Stimulated activated memory B cell treated with anti-CD40 and anti-IgM and Interleukin-4, amounts not matched to agents 10 μg/mL and 1 μg/mL and 100 μg/mL, for 72 hours (primary cell): Measurements from ENCODE around the gene SLCO2A1.

Experiments used
- ATAC-seq: fragments of 150-1000 bp; cut with Tn5 transposase; 2 replicates; pipeline ENCODE4 v1.10.0; 2021
- H3K27ac Mint-ChIP-seq: one replicate; pipeline ENCODE4 v1.8.0; 2022; ENCODE audit warnings: mild to moderate bottlenecking, mixed read lengths
- H3K27me3 Mint-ChIP-seq: one replicate; pipeline ENCODE4 v1.8.0; 2022; ENCODE audit warnings: mixed read lengths
- H3K36me3 Mint-ChIP-seq: one replicate; pipeline ENCODE4 v1.8.0; 2022; ENCODE audit warnings: mixed read lengths
- H3K4me1 Mint-ChIP-seq: one replicate; pipeline ENCODE4 v1.8.0; 2022; ENCODE audit warnings: mixed read lengths
- H3K4me3 Mint-ChIP-seq: one replicate; pipeline ENCODE4 v1.8.0; 2022; ENCODE audit warnings: mild to moderate bottlenecking, moderate library complexity, mixed read lengths
- H3K9me3 Mint-ChIP-seq: one replicate; pipeline ENCODE4 v1.8.0; 2022; ENCODE audit warnings: mixed read lengths

The SLCO2A1 gene

GRCh38 chr3:133893683-133894352 is 135.9 kb downstream of the SLCO2A1 start:
- Mint-ChIP-seq H3K36me3 (no peaks in the 10 kb centered on the region), H3K4me3 (no peak overlapping the region), H3K27me3 (peaks cover 74% of the 10 kb centered on the region), H3K27ac (no peak overlapping the region), H3K9me3 (no peaks in the 10 kb centered on the region), H3K4me1 (no peaks in the 10 kb centered on the region)
- ATAC-seq = no peak

GRCh38 chr3:133892541-133893231 is 137.0 kb downstream of the SLCO2A1 start:
- no peak for ATAC-seq
- Mint-ChIP-seq H3K27me3 (peaks cover 74% of the 10 kb centered on the region), H3K36me3 (no peaks in the 10 kb centered on the region), H3K27ac (no peak overlapping the region), H3K9me3 (no peaks in the 10 kb centered on the region), H3K4me1 (no peaks in the 10 kb centered on the region), H3K4me3 (no peak overlapping the region)

GRCh38 chr3:133891662-133892378 is 137.9 kb downstream of the SLCO2A1 start:
- H3K27me3 Mint-ChIP-seq = peaks cover 65% of the 10 kb centered on the region
- ATAC-seq = no peak
- H3K9me3 Mint-ChIP-seq = no peaks in the 10 kb centered on the region
- H3K4me1 Mint-ChIP-seq = no peaks in the 10 kb centered on the region
- H3K27ac Mint-ChIP-seq = no peak overlapping the region
- H3K4me3 Mint-ChIP-seq = no peak overlapping the region
- no peaks in the 10 kb centered on the region for H3K36me3 Mint-ChIP-seq

GRCh38 chr3:133890972-133891644 is 138.6 kb downstream of the SLCO2A1 start:
- H3K27me3 Mint-ChIP-seq = peaks cover 63% of the 10 kb centered on the region
- H3K27ac Mint-ChIP-seq = no peak overlapping the region
- H3K36me3 Mint-ChIP-seq = no peaks in the 10 kb centered on the region
- no peaks in the 10 kb centered on the region for H3K9me3 Mint-ChIP-seq
- no peak for ATAC-seq
- H3K4me1 Mint-ChIP-seq = no peaks in the 10 kb centered on the region
- no peak overlapping the region for H3K4me3 Mint-ChIP-seq

GRCh38 chr3:133890037-133890436 is 139.7 kb downstream of the SLCO2A1 start:
- no peak overlapping the region for H3K4me3 Mint-ChIP-seq
- no peak for ATAC-seq
- H3K36me3 Mint-ChIP-seq = no peaks in the 10 kb centered on the region
- no peak overlapping the region for H3K27ac Mint-ChIP-seq
- no peaks in the 10 kb centered on the region for H3K4me1 Mint-ChIP-seq
- peaks cover 63% of the 10 kb centered on the region for H3K27me3 Mint-ChIP-seq
- H3K9me3 Mint-ChIP-seq = no peaks in the 10 kb centered on the region

- Mint-ChIP-seq H3K4me3 (no peak overlapping the region), H3K27ac (no peak overlapping the region), H3K27me3 (peaks cover 63% of the 10 kb centered on the region), H3K4me1 (no peaks in the 10 kb centered on the region), H3K9me3 (no peaks in the 10 kb centered on the region), H3K36me3 (no peaks in the 10 kb centered on the region)
- ATAC-seq = no peak
These were observed 140.9 kb downstream of the SLCO2A1 start for GRCh38 chr3:133888726-133889340.

- H3K9me3 Mint-ChIP-seq = no peaks in the 10 kb centered on the region
- no peaks in the 10 kb centered on the region for H3K4me1 Mint-ChIP-seq
- no peak overlapping the region for H3K4me3 Mint-ChIP-seq
- peaks cover 60% of the 10 kb centered on the region for H3K27me3 Mint-ChIP-seq
- no peak for ATAC-seq
- no peak overlapping the region for H3K27ac Mint-ChIP-seq
- no peaks in the 10 kb centered on the region for H3K36me3 Mint-ChIP-seq
These were observed 141.7 kb downstream of the SLCO2A1 start for GRCh38 chr3:133887803-133888703.

GRCh38 chr3:133887074-133887802 is 142.5 kb downstream of the SLCO2A1 start:
- Mint-ChIP-seq H3K27ac (no peak overlapping the region), H3K9me3 (no peaks in the 10 kb centered on the region), H3K4me3 (no peak overlapping the region), H3K36me3 (no peaks in the 10 kb centered on the region), H3K4me1 (no peaks in the 10 kb centered on the region), H3K27me3 (peaks cover 51% of the 10 kb centered on the region)
- no peak for ATAC-seq

GRCh38 chr3:133886031-133886722 is 143.5 kb downstream of the SLCO2A1 start:
- no peak for ATAC-seq
- no peaks in the 10 kb centered on the region for H3K36me3 Mint-ChIP-seq
- H3K4me3 Mint-ChIP-seq = no peak overlapping the region
- no peaks in the 10 kb centered on the region for H3K4me1 Mint-ChIP-seq
- H3K9me3 Mint-ChIP-seq = no peaks in the 10 kb centered on the region
- peaks cover 41% of the 10 kb centered on the region for H3K27me3 Mint-ChIP-seq
- H3K27ac Mint-ChIP-seq = no peak overlapping the region

- H3K4me3 Mint-ChIP-seq = no peak overlapping the region
- no peak overlapping the region for H3K27ac Mint-ChIP-seq
- no peaks in the 10 kb centered on the region for H3K36me3 Mint-ChIP-seq
- H3K4me1 Mint-ChIP-seq = no peaks in the 10 kb centered on the region
- H3K27me3 Mint-ChIP-seq = peaks cover 32% of the 10 kb centered on the region
- no peak for ATAC-seq
- H3K9me3 Mint-ChIP-seq = no peaks in the 10 kb centered on the region
These were observed 144.6 kb downstream of the SLCO2A1 start for GRCh38 chr3:133884887-133885711.

GRCh38 chr3:133884054-133884886 is 145.5 kb downstream of the SLCO2A1 start:
- peaks cover 32% of the 10 kb centered on the region for H3K27me3 Mint-ChIP-seq
- H3K4me1 Mint-ChIP-seq = no peaks in the 10 kb centered on the region
- no peaks in the 10 kb centered on the region for H3K36me3 Mint-ChIP-seq
- ATAC-seq = no peak
- H3K27ac Mint-ChIP-seq = no peak overlapping the region
- no peak overlapping the region for H3K4me3 Mint-ChIP-seq
- H3K9me3 Mint-ChIP-seq = no peaks in the 10 kb centered on the region

- no peak for ATAC-seq
- peaks cover 32% of the 10 kb centered on the region for H3K27me3 Mint-ChIP-seq
- no peaks in the 10 kb centered on the region for H3K36me3 Mint-ChIP-seq
- no peaks in the 10 kb centered on the region for H3K4me1 Mint-ChIP-seq
- H3K27ac Mint-ChIP-seq = no peak overlapping the region
- no peak overlapping the region for H3K4me3 Mint-ChIP-seq
- no peaks in the 10 kb centered on the region for H3K9me3 Mint-ChIP-seq
These were observed 146.1 kb downstream of the SLCO2A1 start for GRCh38 chr3:133883641-133884040.
